GM23338 (cell line): ENCODE measurements around the gene RAD23B. TPM values are rescaled to one million over a fixed set of nuclear protein-coding genes. Genes with fewer than 3 reads are reported as not detected.
A peak's percentile ranks its signal among the peaks of the same experiment; 100 is the strongest.

Experiments used
- ATAC-seq: fragments of 200-7000 bp; cut with Tn5 transposase; 3 replicates; pipeline ENCODE4 v1.9.1; 2020
- DNase-seq: peaks from one replicate; pipeline ENCODE4 v3.0.0-alpha.2; 2015; ENCODE audit warnings: low spot score
- H2AFZ ChIP-seq: fragments of 200-600 bp; sonication (generic); 2 replicates; pipeline ENCODE4 v1.8.0; 2016; ENCODE audit warnings: antibody characterized with exemption, mild to moderate bottlenecking, moderate library complexity
- H3F3A ChIP-seq: fragments of 200-600 bp; sonication (generic); replicated peaks from 2 replicates; pipeline ENCODE4 v1.8.0; 2017; ENCODE audit warnings: antibody characterized with exemption, mixed run types, low read depth
- H3K27ac ChIP-seq: fragments of 200-600 bp; sonication (generic); 2 replicates; pipeline ENCODE4 v1.6.1; 2016; ENCODE audit warnings: low read depth
- H3K27me3 ChIP-seq: fragments of 200-600 bp; sonication (generic); 2 replicates; pipeline ENCODE4 v1.8.0; 2016; ENCODE audit warnings: mild to moderate bottlenecking, mixed run types, moderate library complexity; ENCODE audit not compliant: insufficient read depth
- H3K36me3 ChIP-seq: fragments of 200-600 bp; sonication (generic); 2 replicates; pipeline ENCODE4 v1.8.0; 2016; ENCODE audit warnings: mild to moderate bottlenecking; ENCODE audit not compliant: insufficient read depth
- H3K4me1 ChIP-seq: fragments of 200-600 bp; sonication (generic); 2 replicates; pipeline ENCODE4 v1.8.0; 2016; ENCODE audit warnings: mild to moderate bottlenecking, moderate library complexity; ENCODE audit not compliant: insufficient read depth
- H3K4me2 ChIP-seq: fragments of 200-600 bp; sonication (generic); 2 replicates; pipeline ENCODE4 v1.7.1; 2017; ENCODE audit warnings: mixed run types
- H3K4me3 ChIP-seq: fragments of 200-600 bp; sonication (generic); 2 replicates; pipeline ENCODE4 v1.6.1; 2016; ENCODE audit warnings: mixed run types
- H3K79me2 ChIP-seq: fragments of 200-600 bp; sonication (generic); replicated peaks from 2 replicates; pipeline ENCODE4 v1.8.0; 2017; ENCODE audit warnings: mild to moderate bottlenecking; ENCODE audit not compliant: insufficient read depth
- H3K9me2 ChIP-seq: fragments of 200-600 bp; sonication (generic); 2 replicates; pipeline ENCODE4 v1.8.0; 2017; ENCODE audit not compliant: insufficient read depth
- H4K20me1 ChIP-seq: fragments of 200-600 bp; sonication (generic); replicated peaks from 2 replicates; pipeline ENCODE4 v1.8.0; 2017; ENCODE audit warnings: mild to moderate bottlenecking; ENCODE audit not compliant: insufficient read depth
- H3K27ac Mint-ChIP-seq: 2 replicates; pipeline ENCODE4 v1.8.0; 2020; ENCODE audit warnings: inconsistent platforms, mild to moderate bottlenecking, moderate library complexity, mixed read lengths
- H3K27me3 Mint-ChIP-seq: 3 replicates; pipeline ENCODE4 v1.8.0; 2022; ENCODE audit warnings: low read depth, mild to moderate bottlenecking, moderate library complexity, mixed read lengths, inconsistent platforms; ENCODE audit not compliant: insufficient read depth, poor library complexity
- H3K36me3 Mint-ChIP-seq: 3 replicates; pipeline ENCODE4 v1.8.0; 2021; ENCODE audit warnings: low read depth, mild to moderate bottlenecking, inconsistent platforms, moderate library complexity, mixed read lengths
- H3K4me1 Mint-ChIP-seq: 3 replicates; pipeline ENCODE4 v1.8.0; 2020; ENCODE audit warnings: mild to moderate bottlenecking, inconsistent platforms, mixed read lengths
- H3K4me3 Mint-ChIP-seq: 3 replicates; pipeline ENCODE4 v1.8.0; 2021; ENCODE audit warnings: moderate library complexity, mild to moderate bottlenecking, inconsistent platforms, mixed read lengths
- H3K9me3 Mint-ChIP-seq: 3 replicates; pipeline ENCODE4 v1.8.0; 2020; ENCODE audit warnings: moderate library complexity, mild to moderate bottlenecking, inconsistent platforms, mixed read lengths
- CREB1 ChIP-seq: fragments of 250-450 bp; sonication (Bioruptor Pico); IDR thresholded peaks from 2 replicates; pipeline ENCODE4 v1.5.0; 2020; ENCODE audit warnings: low read depth, mild to moderate bottlenecking, moderate library complexity
- CTCF ChIP-seq, 2 experiments: fragments of 200-600 bp in 1 of 2; sonication (generic) in 1 of 2; conservative IDR thresholded peaks; 2 replicates each; pipeline versions ENCODE4 v1.5.1 to v1.6.1; 2016 to 2017; ENCODE audit warnings: antibody characterized with exemption in 2 of 2, low read depth in 2 of 2, mild to moderate bottlenecking in 2 of 2, moderate library complexity in 1 of 2
- ETS1 ChIP-seq: IDR thresholded peaks from 2 replicates; pipeline ENCODE4 v1.6.1; 2016; ENCODE audit warnings: antibody characterized with exemption
- EZH2phosphoT487 ChIP-seq: fragments of 200-600 bp; sonication (generic); IDR thresholded peaks from one replicate; pipeline ENCODE4 v1.8.1; 2018; ENCODE audit warnings: antibody characterized with exemption; ENCODE audit not compliant: unreplicated experiment
- NANOG ChIP-seq: IDR thresholded peaks from 2 replicates; pipeline ENCODE4 v1.6.1; 2016; ENCODE audit warnings: antibody characterized with exemption, borderline replicate concordance
- POLR2AphosphoS5 ChIP-seq: IDR thresholded peaks from 2 replicates; pipeline ENCODE4 v1.6.1; 2016; ENCODE audit warnings: antibody characterized with exemption, low read depth
- REST ChIP-seq: IDR thresholded peaks from one replicate; pipeline ENCODE4 v1.6.1; 2018; ENCODE audit warnings: antibody characterized with exemption; ENCODE audit not compliant: unreplicated experiment
- STAT1 ChIP-seq: IDR thresholded peaks from one replicate; pipeline ENCODE4 v1.6.1; 2016; ENCODE audit warnings: antibody characterized with exemption; ENCODE audit not compliant: unreplicated experiment
- ZNF114 ChIP-seq: fragments of 250-450 bp; sonication (Bioruptor Pico); IDR thresholded peaks from 2 replicates; pipeline ENCODE4 v1.5.0; 2020; ENCODE audit warnings: mild to moderate bottlenecking, moderate library complexity
- ZNF331 ChIP-seq: fragments of 250-450 bp; sonication (Bioruptor Pico); IDR thresholded peaks from 2 replicates; pipeline ENCODE4 v1.5.0; 2020; ENCODE audit warnings: low read depth, mild to moderate bottlenecking, moderate library complexity
- ZNF462 ChIP-seq: fragments of 250-450 bp; sonication (Bioruptor Pico); IDR thresholded peaks from 2 replicates; pipeline ENCODE4 v1.5.0; 2020; ENCODE audit warnings: mild to moderate bottlenecking, moderate library complexity
- polyA plus RNA-seq: library from polyadenylated mRNA; unstranded; fragments of >200 nt; fragmentation: Nextera tagmentation; extraction: Ambion mirVana; gene quantifications from 2 replicates; pipeline ENCODE4 v1.2.1, GENCODE V29; 2016
- total RNA-seq: library from RNA; depleted of rRNA; stranded (reverse); fragments of >200 nt; shearing (Covaris generic); gene quantifications from 2 replicates; pipeline ENCODE4 v1.2.3, GENCODE V29; 2014

Gene RAD23B
- total and polyA plus RNA-seq, 2 experiments from 2014 or later = 31.1 to 137 TPM

- no peaks in the 10 kb centered on the region for H3K79me2 ChIP-seq
- Mint-ChIP-seq H3K36me3 (no peaks in the 10 kb centered on the region), H3K27ac (peak overlapping the region; percentile 82), H3K27me3 (peaks cover 6% of the 10 kb centered on the region), H3K4me1 (peaks cover 25% of the 10 kb centered on the region), H3K4me3 (no peak overlapping the region), H3K9me3 (no peaks in the 10 kb centered on the region)
- peak overlapping the region; percentile 34; the same call in 1 of the 2 replicates for H3K4me2 ChIP-seq
- DNase-seq (peak; percentile 61), ATAC-seq (peak; percentile 93)
- H3F3A ChIP-seq = no peaks in the 10 kb centered on the region
- H3K9me2 ChIP-seq = 0 out of 2 replicates have a peak, but pooled peaks cover 6% of the 10 kb centered on the region
- 0 out of 2 replicates have a peak overlapping the region, but pooled peaks have one; percentile 3 for H2AFZ ChIP-seq
- TF ChIP-seq CREB1 (no peak), ZNF462 (CRISPR knock-in tag) (no peak), POLR2AphosphoS5 (no peak), ETS1 (no peak), ZNF331 (no peak), EZH2phosphoT487 (no peak), REST (no peak), ZNF114 (CRISPR knock-in tag) (no peak), NANOG (no peak), CTCF (conservative IDR thresholded peaks at IDR 0.05; ENCODE audit: low read depth in 2 of 2) (no peak), STAT1 (no peak)
- peaks cover 21% of the 10 kb centered on the region for H3K4me1 ChIP-seq
- H3K27me3 ChIP-seq = no peaks in the 10 kb centered on the region
- 0 out of 2 replicates have a peak overlapping the region, but pooled peaks have one; percentile 17 for H3K4me3 ChIP-seq
- peak overlapping the region; percentile 85 for H3K27ac ChIP-seq
- H3K36me3 ChIP-seq = no peaks in the 10 kb centered on the region
- no peaks in the 10 kb centered on the region for H4K20me1 ChIP-seq
These were observed 33.9 kb upstream of the RAD23B start for GRCh38 chr9:107249131-107249533.
